HepG2 (cell line): Measurements from ENCODE around the gene OPA3. TPM values are rescaled to one million over a fixed set of nuclear protein-coding genes. Genes with fewer than 3 reads are reported as not detected.

Source experiments
- AGO2 ChIP-seq: fragments of 200-400 bp; formaldehyde crosslinking; optimal IDR thresholded peaks from 2 replicates; pipeline ENCODE3; 2017; ENCODE audit warnings: mild to moderate bottlenecking, low read depth, low read length, moderate library complexity
- FOXK1 ChIP-seq: sonication (generic); formaldehyde crosslinking; IDR thresholded peaks from 2 replicates; pipeline ENCODE4 v1.4.0; 2020; ENCODE audit warnings: low read depth, missing genetic modification reagents, borderline replicate concordance
- HDAC1 ChIP-seq: sonication (generic); formaldehyde crosslinking; IDR thresholded peaks from 2 replicates; pipeline ENCODE4 v1.5.1; 2020; ENCODE audit warnings: mild to moderate bottlenecking, missing genetic modification reagents
- KAT8 ChIP-seq: IDR thresholded peaks from 2 replicates; pipeline ENCODE4 v1.6.1; 2016; ENCODE audit warnings: missing genetic modification reagents, missing compliant biosample characterization
- KMT2A ChIP-seq: sonication (generic); formaldehyde crosslinking; IDR thresholded peaks from 2 replicates; pipeline ENCODE4 v1.4.0; 2020; ENCODE audit warnings: missing genetic modification reagents
- RAD21 ChIP-seq: fragments of 450-650 bp; formaldehyde crosslinking; IDR thresholded peaks from 2 replicates; pipeline ENCODE4 v1.5.0; 2020; ENCODE audit warnings: mild to moderate bottlenecking
- RBFOX2 ChIP-seq: fragments of 200-400 bp; formaldehyde crosslinking; IDR thresholded peaks from 2 replicates; pipeline ENCODE4 v1.6.1; 2017; ENCODE audit warnings: low read depth, mild to moderate bottlenecking, low read length
- REL ChIP-seq: sonication (generic); formaldehyde crosslinking; conservative IDR thresholded peaks from 2 replicates; pipeline ENCODE4 v1.8.0; 2022; ENCODE audit warnings: mild to moderate bottlenecking, missing genetic modification reagents, moderate library complexity
- SIX4 ChIP-seq: sonication (generic); formaldehyde crosslinking; IDR thresholded peaks from 2 replicates; pipeline ENCODE4 v1.4.0; 2020; ENCODE audit warnings: missing genetic modification reagents
- YEATS4 ChIP-seq: sonication (generic); formaldehyde crosslinking; IDR thresholded peaks from 2 replicates; pipeline ENCODE4 v1.4.0; 2020; ENCODE audit warnings: missing genetic modification reagents, borderline replicate concordance
- ZMYM4 ChIP-seq: sonication (generic); formaldehyde crosslinking; IDR thresholded peaks from 2 replicates; pipeline ENCODE4 v1.8.1; 2023; ENCODE audit warnings: mild to moderate bottlenecking, missing genetic modification reagents
- ZNF629 ChIP-seq: sonication (generic); formaldehyde crosslinking; conservative IDR thresholded peaks from 2 replicates; pipeline ENCODE4 v1.5.0; 2020; ENCODE audit warnings: missing genetic modification reagents
- ZNF768 ChIP-seq: sonication (generic); formaldehyde crosslinking; IDR thresholded peaks from 2 replicates; pipeline ENCODE4 v1.4.0; 2020; ENCODE audit warnings: missing genetic modification reagents
- ZNF891 ChIP-seq: sonication (generic); formaldehyde crosslinking; IDR thresholded peaks from 2 replicates; pipeline ENCODE4 v1.5.0; 2020; ENCODE audit warnings: mild to moderate bottlenecking, missing genetic modification reagents
- polyA plus RNA-seq, 8 experiments: library from polyadenylated mRNA; depleted of rRNA in 3 of 8; stranded (reverse) in 7 of 8; unstranded in 1 of 8; fragments of >200 nt; fragmentation: Illumina TruSeq in 4 of 8; extraction: Trizol in 4 of 8; gene quantifications; 2 replicates each; pipeline versions ENCODE4 v1.2.1 to v1.2.3, GENCODE V29; 2011 to 2016; ENCODE audit warnings: low read depth in 4 of 8, missing spikeins in 1 of 8, mixed read lengths in 1 of 8; ENCODE audit not compliant: insufficient read depth in 1 of 8
- total RNA-seq, 5 experiments: library from RNA; depleted of rRNA; stranded (reverse); fragments of >200 nt; fragmentation: Illumina TruSeq; extraction: Trizol; gene quantifications; 2 replicates each; pipeline ENCODE4 v1.2.3, GENCODE V29; 2016; ENCODE audit warnings: low read depth in 1 of 5
- TF ChIP-seq, protein P1 (sequence below): sonication (generic); formaldehyde crosslinking; IDR thresholded peaks from 2 replicates; pipeline ENCODE4 v1.5.0; 2020; ENCODE audit warnings: missing genetic modification reagents
- TF ChIP-seq, protein P2 (sequence below): sonication (generic); formaldehyde crosslinking; IDR thresholded peaks from 2 replicates; pipeline ENCODE4 v1.5.0; 2020; ENCODE audit warnings: mild to moderate bottlenecking, missing genetic modification reagents
- TF ChIP-seq, protein P3 (sequence below): sonication (generic); formaldehyde crosslinking; IDR thresholded peaks from 2 replicates; pipeline ENCODE4 v1.4.0; 2020; ENCODE audit warnings: mild to moderate bottlenecking, missing genetic modification reagents

The OPA3 gene
- total and polyA plus RNA-seq, 2 of the 13 experiments (the other 11 are each of a cell fraction or from before 2014, with no cell fraction given), result 8.3 to 17.7 TPM

DNA sequence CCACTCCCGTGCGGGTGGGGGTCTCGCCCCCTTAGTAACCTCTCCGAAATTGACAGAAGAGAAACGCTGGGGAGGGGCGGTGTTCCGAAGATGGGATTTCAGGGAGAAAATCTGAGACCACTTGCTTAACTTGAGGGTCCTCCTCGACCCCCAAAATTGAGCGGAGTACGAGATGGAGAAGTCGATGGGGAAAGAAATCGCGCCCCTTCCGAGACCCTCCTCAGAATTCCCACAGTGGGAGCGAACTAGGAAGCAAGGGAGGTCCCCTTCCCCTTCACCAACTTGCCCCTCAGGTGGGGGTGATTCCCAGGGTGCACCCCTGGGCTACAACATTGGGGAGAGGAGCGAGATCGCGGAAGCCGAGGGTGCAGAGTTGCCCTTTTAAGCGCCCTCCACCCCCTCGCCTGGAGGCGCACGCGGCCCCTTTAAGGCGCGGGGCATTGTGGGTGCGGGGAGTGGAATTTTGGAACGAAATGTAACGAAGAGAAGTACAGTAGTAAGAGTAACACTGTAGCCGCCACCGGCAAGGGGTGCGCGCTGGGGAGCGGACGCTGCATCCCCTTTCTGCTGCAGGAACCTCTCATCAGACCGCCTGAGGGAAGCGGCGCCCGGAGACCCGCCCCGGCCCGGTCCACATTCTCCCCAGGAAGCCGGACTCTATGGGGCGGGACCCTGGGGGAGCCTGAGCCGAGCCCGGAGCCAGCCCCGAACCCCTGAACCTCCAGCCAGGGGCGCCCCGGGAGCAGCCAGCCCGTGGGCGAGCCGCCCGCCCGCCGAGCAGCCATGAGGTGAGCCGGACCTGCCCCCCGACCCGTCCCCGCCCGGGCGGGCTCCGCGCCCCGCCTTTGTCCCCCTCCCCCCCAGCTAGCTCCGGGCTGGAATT is 77.4 kb downstream of the OPA3 start, which contains the start of gene VASP (continued):
- TF ChIP-seq, protein P1, sequence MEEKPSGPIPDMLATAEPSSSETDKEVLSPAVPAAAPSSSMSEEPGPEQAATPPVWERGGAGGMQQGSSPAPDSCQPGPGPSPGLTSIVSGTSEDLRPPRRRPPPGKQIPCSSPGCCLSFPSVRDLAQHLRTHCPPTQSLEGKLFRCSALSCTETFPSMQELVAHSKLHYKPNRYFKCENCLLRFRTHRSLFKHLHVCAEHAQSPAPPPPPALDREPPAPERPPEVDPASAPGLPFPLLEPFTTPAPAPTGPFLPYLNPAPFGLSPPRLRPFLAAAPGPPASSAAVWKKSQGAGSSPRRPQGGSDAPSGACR (CRISPR knock-in tag), result peak; percentile 21; the same call in 1 of the 2 replicates
- peak; percentile 38; the same call in 1 of the 2 replicates for TF ChIP-seq HDAC1 (CRISPR knock-in tag)
- peak; percentile 63; the same call in 1 of the 2 replicates for TF ChIP-seq YEATS4 (CRISPR knock-in tag)
- TF ChIP-seq REL (CRISPR knock-in tag), result peak; percentile 88
- TF ChIP-seq SIX4 (CRISPR knock-in tag), result 0 out of 2 replicates have a peak, but pooled peaks have one; percentile 37
- peak; percentile 31; the same call in 1 of the 2 replicates for TF ChIP-seq FOXK1
- peak; percentile 47; the same call in 1 of the 2 replicates for TF ChIP-seq KAT8 (CRISPR knock-in tag)
- TF ChIP-seq ZNF629 (CRISPR knock-in tag), result peak; percentile 51; the same call in 1 of the 2 replicates
- TF ChIP-seq RAD21 (CRISPR knock-in tag), result 0 out of 2 replicates have a peak, but pooled peaks have one; percentile 10
- no peak for TF ChIP-seq ZNF891 (CRISPR knock-in tag)
- TF ChIP-seq RBFOX2, result peak; percentile 92
- 0 out of 2 replicates have a peak, but pooled peaks have one; percentile 44 for TF ChIP-seq ZNF768 (CRISPR knock-in tag)
- TF ChIP-seq, protein P2, sequence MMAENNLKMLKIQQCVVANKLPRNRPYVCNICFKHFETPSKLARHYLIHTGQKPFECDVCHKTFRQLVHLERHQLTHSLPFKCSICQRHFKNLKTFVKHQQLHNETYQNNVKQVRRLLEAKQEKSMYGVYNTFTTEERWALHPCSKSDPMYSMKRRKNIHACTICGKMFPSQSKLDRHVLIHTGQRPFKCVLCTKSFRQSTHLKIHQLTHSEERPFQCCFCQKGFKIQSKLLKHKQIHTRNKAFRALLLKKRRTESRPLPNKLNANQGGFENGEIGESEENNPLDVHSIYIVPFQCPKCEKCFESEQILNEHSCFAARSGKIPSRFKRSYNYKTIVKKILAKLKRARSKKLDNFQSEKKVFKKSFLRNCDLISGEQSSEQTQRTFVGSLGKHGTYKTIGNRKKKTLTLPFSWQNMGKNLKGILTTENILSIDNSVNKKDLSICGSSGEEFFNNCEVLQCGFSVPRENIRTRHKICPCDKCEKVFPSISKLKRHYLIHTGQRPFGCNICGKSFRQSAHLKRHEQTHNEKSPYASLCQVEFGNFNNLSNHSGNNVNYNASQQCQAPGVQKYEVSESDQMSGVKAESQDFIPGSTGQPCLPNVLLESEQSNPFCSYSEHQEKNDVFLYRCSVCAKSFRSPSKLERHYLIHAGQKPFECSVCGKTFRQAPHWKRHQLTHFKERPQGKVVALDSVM (CRISPR knock-in tag), result no peak
- TF ChIP-seq KMT2A (CRISPR knock-in tag), result peak; percentile 60; the same call in 1 of the 2 replicates
- TF ChIP-seq, protein P3, sequence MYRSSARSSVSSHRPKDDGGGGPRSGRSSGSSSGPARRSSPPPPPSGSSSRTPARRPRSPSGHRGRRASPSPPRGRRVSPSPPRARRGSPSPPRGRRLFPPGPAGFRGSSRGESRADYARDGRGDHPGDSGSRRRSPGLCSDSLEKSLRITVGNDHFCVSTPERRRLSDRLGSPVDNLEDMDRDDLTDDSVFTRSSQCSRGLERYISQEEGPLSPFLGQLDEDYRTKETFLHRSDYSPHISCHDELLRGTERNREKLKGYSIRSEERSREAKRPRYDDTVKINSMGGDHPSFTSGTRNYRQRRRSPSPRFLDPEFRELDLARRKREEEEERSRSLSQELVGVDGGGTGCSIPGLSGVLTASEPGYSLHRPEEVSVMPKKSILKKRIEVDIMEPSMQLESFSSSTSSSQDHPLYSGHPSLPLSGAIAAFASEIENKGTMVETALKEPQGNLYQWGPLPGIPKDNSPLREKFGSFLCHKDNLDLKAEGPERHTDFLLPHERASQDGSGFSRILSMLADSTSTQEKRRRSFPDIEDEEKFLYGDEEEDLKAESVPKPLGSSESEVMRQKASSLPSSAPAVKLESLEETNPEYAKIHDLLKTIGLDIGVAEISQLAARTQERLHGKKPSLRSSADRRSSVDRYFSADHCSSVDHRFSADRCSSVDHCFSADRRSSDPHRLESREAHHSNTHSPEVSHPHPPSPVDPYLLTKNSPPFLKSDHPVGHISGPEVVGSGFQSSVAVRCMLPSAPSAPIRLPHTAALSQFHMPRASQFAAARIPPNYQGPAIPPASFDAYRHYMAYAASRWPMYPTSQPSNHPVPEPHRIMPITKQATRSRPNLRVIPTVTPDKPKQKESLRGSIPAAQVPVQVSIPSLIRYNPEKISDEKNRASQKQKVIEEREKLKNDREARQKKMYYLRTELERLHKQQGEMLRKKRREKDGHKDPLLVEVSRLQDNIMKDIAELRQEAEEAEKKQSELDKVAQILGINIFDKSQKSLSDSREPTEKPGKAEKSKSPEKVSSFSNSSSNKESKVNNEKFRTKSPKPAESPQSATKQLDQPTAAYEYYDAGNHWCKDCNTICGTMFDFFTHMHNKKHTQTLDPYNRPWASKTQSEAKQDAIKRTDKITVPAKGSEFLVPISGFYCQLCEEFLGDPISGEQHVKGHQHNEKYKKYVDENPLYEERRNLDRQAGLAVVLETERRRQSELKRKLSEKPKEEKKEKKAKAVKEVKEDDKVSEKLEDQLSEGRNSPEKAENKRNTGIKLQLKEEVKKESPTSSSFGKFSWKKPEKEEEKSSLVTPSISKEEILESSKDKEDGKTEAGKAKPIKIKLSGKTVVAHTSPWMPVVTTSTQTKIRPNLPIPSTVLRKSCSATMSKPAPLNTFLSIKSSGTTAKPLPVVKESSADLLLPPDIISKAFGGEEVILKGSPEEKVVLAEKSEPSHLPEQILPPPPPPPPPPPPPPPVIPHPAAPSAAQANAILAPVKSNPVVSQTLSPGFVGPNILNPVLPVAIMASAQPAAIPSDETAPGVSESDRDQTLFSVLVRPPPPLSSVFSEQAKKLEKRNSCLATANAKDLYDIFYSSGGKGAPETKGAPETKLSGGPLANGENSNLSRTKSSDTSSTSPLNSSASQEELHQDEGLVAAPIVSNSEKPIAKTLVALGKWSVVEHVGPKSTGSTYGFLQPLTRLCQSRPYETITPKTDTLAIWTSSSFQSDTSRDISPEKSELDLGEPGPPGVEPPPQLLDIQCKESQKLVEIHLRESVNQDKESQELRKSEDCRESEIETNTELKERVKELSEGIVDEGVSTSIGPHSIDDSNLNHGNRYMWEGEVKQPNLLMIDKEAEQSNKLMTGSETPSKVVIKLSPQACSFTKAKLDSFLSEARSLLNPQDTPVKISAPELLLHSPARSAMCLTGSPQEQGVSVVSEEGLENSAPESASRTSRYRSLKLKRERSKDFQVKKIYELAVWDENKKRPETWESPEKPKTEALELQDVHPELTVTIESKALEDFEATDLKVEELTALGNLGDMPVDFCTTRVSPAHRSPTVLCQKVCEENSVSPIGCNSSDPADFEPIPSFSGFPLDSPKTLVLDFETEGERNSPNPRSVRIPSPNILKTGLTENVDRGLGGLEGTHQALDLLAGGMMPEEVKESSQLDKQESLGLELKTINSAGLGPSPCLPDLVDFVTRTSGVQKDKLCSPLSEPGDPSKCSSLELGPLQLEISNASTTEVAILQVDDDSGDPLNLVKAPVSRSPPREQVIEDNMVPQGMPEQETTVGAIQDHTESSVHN (CRISPR knock-in tag), result 0 out of 2 replicates have a peak, but pooled peaks have one; percentile 24
- peak; percentile 76 for TF ChIP-seq AGO2
- 0 out of 2 replicates have a peak, but pooled peaks have one; percentile 29 for TF ChIP-seq ZMYM4 (CRISPR knock-in tag)
